ENCODE measurements around the gene SLC2A4RG. TPM values are rescaled to one million over a fixed set of nuclear protein-coding genes. Genes with fewer than 3 reads are reported as not detected.

Gene SLC2A4RG
- total RNA-seq, 1 experiment from 2014 or later, result 88.0 TPM

GRCh38 chr20:63740627-63741353, 1.2 kb downstream of the SLC2A4RG start:
- DNase-seq (ENCODE audit: low spot score), result peak; percentile 77

- DNase-seq (ENCODE audit: low spot score), result no peak
Measured at GRCh38 chr20:63741354-63741675, 1.7 kb downstream of the SLC2A4RG start.

GRCh38 chr20:63741676-63742380, 2.3 kb downstream of the SLC2A4RG start:
- DNase-seq (ENCODE audit: low spot score), result no peak

- DNase-seq (ENCODE audit: low spot score), result no peak
Measured at GRCh38 chr20:63742381-63743024, 2.9 kb downstream of the SLC2A4RG start.

- no peak for DNase-seq (ENCODE audit: low spot score)
Measured at GRCh38 chr20:63743210-63743970, 3.8 kb downstream of the SLC2A4RG start.

GRCh38 chr20:63744158-63744557, 4.6 kb downstream of the SLC2A4RG start:
- DNase-seq (ENCODE audit: low spot score), result no peak

- no peak for DNase-seq (ENCODE audit: low spot score)
Measured at GRCh38 chr20:63744574-63745423, 5.2 kb downstream of the SLC2A4RG start.

GRCh38 chr20:63745424-63745805, 5.8 kb downstream of the SLC2A4RG start:
- DNase-seq (ENCODE audit: low spot score), result no peak

- DNase-seq (ENCODE audit: low spot score), result no peak
Measured at GRCh38 chr20:63745961-63746731, 6.6 kb downstream of the SLC2A4RG start.

- no peak for DNase-seq (ENCODE audit: low spot score)
Measured at GRCh38 chr20:63746751-63747315, 7.3 kb downstream of the SLC2A4RG start.

GRCh38 chr20:63747622-63748069, 8.1 kb downstream of the SLC2A4RG start:
- no peak for DNase-seq (ENCODE audit: low spot score)

- DNase-seq (ENCODE audit: low spot score), result no peak
Measured at GRCh38 chr20:63748070-63748933, 8.7 kb downstream of the SLC2A4RG start.

- no peak for DNase-seq (ENCODE audit: low spot score)
Measured at GRCh38 chr20:63748934-63749270, 9.3 kb downstream of the SLC2A4RG start.

- no peak for DNase-seq (ENCODE audit: low spot score)
Measured at GRCh38 chr20:63749597-63750508, 10.3 kb downstream of the SLC2A4RG start.

- DNase-seq (ENCODE audit: low spot score), result no peak
Measured at GRCh38 chr20:63750807-63751470, 11.4 kb downstream of the SLC2A4RG start.

GRCh38 chr20:63751471-63752271, 12.1 kb downstream of the SLC2A4RG start:
- no peak for DNase-seq (ENCODE audit: low spot score)

All from A172 (cell line).